HG03521 (cell line): ENCODE data around the gene BTN1A1.
A peak's percentile ranks its signal among the peaks of the same experiment; 100 is the strongest.
"Not testable (repeated sequence)": the region's sequence is repeated elsewhere in the genome, so short reads cannot be mapped to it uniquely, and the experiment has no call there.

Source experiments
- ATAC-seq: cut with Tn5 transposase; IDR thresholded peaks from one replicate; pipeline ENCODE4 v1.9.1; 2021; ENCODE audit warnings: mild to moderate bottlenecking, moderate library complexity; ENCODE audit not compliant: unreplicated experiment

BTN1A1 gene

GRCh38 chr6:26536571-26537159, 36.6 kb downstream of the BTN1A1 start:
- no peak for ATAC-seq

- peak; percentile 39 for ATAC-seq
Measured at GRCh38 chr6:26537160-26537845, 37.2 kb downstream of the BTN1A1 start.

- ATAC-seq: peak; percentile 55
Measured at GRCh38 chr6:26537846-26538571, 37.9 kb downstream of the BTN1A1 start, which contains the start of gene HMGN4. TSS of gene HMGN4 (plus strand) at chr6:26538366. CDS start at chr6:26545207, 6,841 bp downstream.

GRCh38 chr6:26538572-26538902, 38.4 kb downstream of the BTN1A1 start:
- no peak for ATAC-seq

GRCh38 chr6:26539071-26539615, 39.0 kb downstream of the BTN1A1 start:
- ATAC-seq: no peak

- ATAC-seq: no peak
Measured at GRCh38 chr6:26541579-26541978, 41.5 kb downstream of the BTN1A1 start.

- ATAC-seq: no peak
Measured at GRCh38 chr6:26543953-26544352, 43.9 kb downstream of the BTN1A1 start.

- ATAC-seq: no peak
Measured at GRCh38 chr6:26544473-26544872, 44.4 kb downstream of the BTN1A1 start.

GRCh38 chr6:26545627-26546026, 45.5 kb downstream of the BTN1A1 start:
- ATAC-seq: no peak

GRCh38 chr6:26547363-26547762, 47.3 kb downstream of the BTN1A1 start:
- ATAC-seq: not testable (repeated sequence)

- no peak for ATAC-seq
Measured at GRCh38 chr6:26550250-26550993, 50.3 kb downstream of the BTN1A1 start.

GRCh38 chr6:26552205-26552604, 52.1 kb downstream of the BTN1A1 start:
- ATAC-seq: no peak

- ATAC-seq: no peak
Measured at GRCh38 chr6:26552640-26553188, 52.6 kb downstream of the BTN1A1 start.

GRCh38 chr6:26553264-26553634, 53.1 kb downstream of the BTN1A1 start:
- peak; percentile 52 for ATAC-seq

- ATAC-seq: no peak
Measured at GRCh38 chr6:26553635-26554446, 53.7 kb downstream of the BTN1A1 start.

- ATAC-seq: no peak
Measured at GRCh38 chr6:26554447-26554696, 54.3 kb downstream of the BTN1A1 start.

GRCh38 chr6:26554697-26555504, 54.8 kb downstream of the BTN1A1 start:
- ATAC-seq: no peak

- no peak for ATAC-seq
Measured at GRCh38 chr6:26555505-26556262, 55.6 kb downstream of the BTN1A1 start.
